Measurements from ENCODE around the gene CORIN. TPM values are rescaled to one million over a fixed set of nuclear protein-coding genes. Genes with fewer than 3 reads are reported as not detected.

Gene CORIN
- polyA plus RNA-seq, 2 of the 4 experiments (the other 2 are of a cell fraction), result 0.03 TPM; not detected in 1

DNA sequence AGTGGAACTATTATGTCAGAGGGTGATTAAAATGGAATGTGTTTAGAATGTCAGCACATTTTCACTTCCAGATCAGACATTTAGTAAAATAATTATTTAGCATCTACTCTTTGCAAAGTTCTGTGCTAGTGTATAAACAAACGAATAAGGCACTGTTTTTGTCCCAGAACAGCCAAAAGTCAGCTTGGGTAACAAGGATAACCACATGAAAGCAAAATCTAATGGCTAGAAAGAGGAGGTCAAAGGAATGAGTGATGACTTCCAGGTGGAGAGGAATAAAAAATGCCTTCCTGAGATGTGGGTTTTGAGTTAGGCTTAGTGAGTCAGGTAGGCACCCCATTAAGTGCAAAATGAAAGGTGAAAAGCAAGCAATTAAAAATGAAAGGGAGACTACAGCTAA lies 240.2 kb downstream of the CORIN start (continued):
- TF ChIP-seq BHLHE40 (IDR thresholded peaks at IDR 0.05; ENCODE audit: low read depth, low read length), result no peak

- ChIA-PET CTCF (interaction anchor here (0.6 kb wide), 1 partner anchor 948 kb away, joined by 4 read pairs; no protein-coding TSS in a partner anchor), POLR2A (no interaction called here)
- no peak overlapping the region for H3K4me2 ChIP-seq
- ATAC-seq (no peak), FAIRE-seq (no peak), DNase-seq (ENCODE audit: low read depth in 1 of 2, low spot score in 1 of 2) (no peak)
- TF ChIP-seq HES2 (IDR thresholded peaks at IDR 0.05), result no peak
- no peak for TF ChIP-seq TFCP2L1 (CRISPR knock-in tag; IDR thresholded peaks at IDR 0.05)
- no peak for TF ChIP-seq NFE2L2 (conservative IDR thresholded peaks at IDR 0.05; ENCODE audit: low read length)
- no peak for TF ChIP-seq CTCF (IDR thresholded peaks at IDR 0.05)
- no peak for TF ChIP-seq GATA3 (IDR thresholded peaks at IDR 0.05; ENCODE audit: borderline replicate concordance)
- TF ChIP-seq CEBPB (IDR thresholded peaks at IDR 0.05), result no peak
- TF ChIP-seq HOXB13 (CRISPR knock-in tag; IDR thresholded peaks at IDR 0.05; ENCODE audit: low read depth), result no peak
- TF ChIP-seq ZC3H11A (IDR thresholded peaks at IDR 0.05), result no peak
- WGBS (ENCODE audit: missing lambda C conversion rate), result 48% methylated on average over 1 of the region's 1 CpG
- H3K4me3 ChIP-seq, result no peak overlapping the region
- no peaks in the 10 kb centered on the region for H3K9me3 ChIP-seq
- no peak overlapping the region for H3K27ac ChIP-seq
- H3K4me1 ChIP-seq, result no peaks in the 10 kb centered on the region
Observed at GRCh38 chr4:47590325-47590724, 247.5 kb downstream of the CORIN start.

GRCh38 chr4:47579235-47579634 lies 258.6 kb downstream of the CORIN start:
- ATAC-seq, result no peak

GRCh38 chr4:47577779-47578553 lies 259.9 kb downstream of the CORIN start:
- H3K4me1 ChIP-seq, result no peaks in the 10 kb centered on the region
- 45% methylated on average over 7 of the region's 7 CpGs for WGBS (ENCODE audit: missing lambda C conversion rate)
- TF ChIP-seq CBX8 (IDR thresholded peaks at IDR 0.05), result no peak
- POLR2A ChIA-PET, result no interaction called here
- no peak overlapping the region for H3K4me3 ChIP-seq
- FAIRE-seq (no peak), DNase-seq (ENCODE audit: low read depth in 1 of 2, low spot score in 1 of 2) (no peak), ATAC-seq (no peak)
- no peaks in the 10 kb centered on the region for H3K9me3 ChIP-seq
- no peak overlapping the region for H3K27ac ChIP-seq
- CTCF ChIA-PET, result interaction anchor here (0.5 to 0.8 kb wide), 2 partner anchors 14 to 356 kb away, joined by 3 to 4 read pairs; no protein-coding TSS in a partner anchor
- H3K4me2 ChIP-seq, result no peak overlapping the region

More at GRCh38 chr4:47579235-47579634, 258.6 kb downstream of the CORIN start:
- FAIRE-seq, result no peak
- Histone ChIP-seq H3K27ac (no peak overlapping the region), H3K9me3 (no peaks in the 10 kb centered on the region), H3K4me3 (no peak overlapping the region), H3K4me2 (no peak overlapping the region), H3K4me1 (no peaks in the 10 kb centered on the region)
- CTCF ChIA-PET, result interaction anchor here (0.6 kb wide), 1 partner anchor 354 kb away, joined by 3 read pairs; no protein-coding TSS in a partner anchor
- TF ChIP-seq CHD4 (IDR thresholded peaks at IDR 0.05; ENCODE audit: borderline replicate concordance), result no peak
- TF ChIP-seq KDM5A (IDR thresholded peaks at IDR 0.05), result no peak
- no peak for TF ChIP-seq MAFK (IDR thresholded peaks at IDR 0.05; ENCODE audit: partially characterized antibody)
- TF ChIP-seq, protein P1, sequence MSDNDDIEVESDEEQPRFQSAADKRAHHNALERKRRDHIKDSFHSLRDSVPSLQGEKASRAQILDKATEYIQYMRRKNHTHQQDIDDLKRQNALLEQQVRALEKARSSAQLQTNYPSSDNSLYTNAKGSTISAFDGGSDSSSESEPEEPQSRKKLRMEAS (IDR thresholded peaks at IDR 0.05), result no peak
- no peak for TF ChIP-seq GATA3 (IDR thresholded peaks at IDR 0.05; ENCODE audit: borderline replicate concordance)
- no peak for TF ChIP-seq HDAC2 (IDR thresholded peaks at IDR 0.05)
- WGBS (ENCODE audit: missing lambda C conversion rate), result 31% methylated on average over 3 of the region's 3 CpGs
- DNase-seq (ENCODE audit: low read depth in 1 of 2, low spot score in 1 of 2), result no peak
- POLR2A ChIA-PET, result no interaction called here

GRCh38 chr4:47572981-47573380 lies 264.9 kb downstream of the CORIN start:
- ChIA-PET CTCF (interaction anchor here (1.2 to 1.9 kb wide), 2 partner anchors 8 to 9 kb away, joined by 3 to 5 read pairs; no protein-coding TSS in a partner anchor), POLR2A (no interaction called here)
- no peaks in the 10 kb centered on the region for H3K4me1 ChIP-seq
- ATAC-seq (no peak), DNase-seq (ENCODE audit: low read depth in 1 of 2, low spot score in 1 of 2) (no peak), FAIRE-seq (no peak)
- no peaks in the 10 kb centered on the region for H3K9me3 ChIP-seq
- no peak overlapping the region for H3K4me3 ChIP-seq
- no peak overlapping the region for H3K27ac ChIP-seq
- WGBS (ENCODE audit: missing lambda C conversion rate), result 87% methylated on average over 3 of the region's 3 CpGs
- no peak overlapping the region for H3K4me2 ChIP-seq
- TF ChIP-seq, protein P2, sequence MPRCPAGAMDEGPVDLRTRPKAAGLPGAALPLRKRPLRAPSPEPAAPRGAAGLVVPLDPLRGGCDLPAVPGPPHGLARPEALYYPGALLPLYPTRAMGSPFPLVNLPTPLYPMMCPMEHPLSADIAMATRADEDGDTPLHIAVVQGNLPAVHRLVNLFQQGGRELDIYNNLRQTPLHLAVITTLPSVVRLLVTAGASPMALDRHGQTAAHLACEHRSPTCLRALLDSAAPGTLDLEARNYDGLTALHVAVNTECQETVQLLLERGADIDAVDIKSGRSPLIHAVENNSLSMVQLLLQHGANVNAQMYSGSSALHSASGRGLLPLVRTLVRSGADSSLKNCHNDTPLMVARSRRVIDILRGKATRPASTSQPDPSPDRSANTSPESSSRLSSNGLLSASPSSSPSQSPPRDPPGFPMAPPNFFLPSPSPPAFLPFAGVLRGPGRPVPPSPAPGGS (IDR thresholded peaks at IDR 0.05), result no peak
- TF ChIP-seq NR3C1 (IDR thresholded peaks at IDR 0.05) (no peak), PHF8 (IDR thresholded peaks at IDR 0.05; ENCODE audit: borderline replicate concordance, low read depth) (no peak), HEYL (CRISPR knock-in tag; IDR thresholded peaks at IDR 0.05) (no peak), EHF (CRISPR knock-in tag; IDR thresholded peaks at IDR 0.05) (no peak), FOSL2 (IDR thresholded peaks at IDR 0.05) (no peak), FOSL2 (CRISPR knock-in tag; IDR thresholded peaks at IDR 0.05) (no peak), NPAS2 (CRISPR knock-in tag; IDR thresholded peaks at IDR 0.05; ENCODE audit: borderline replicate concordance) (no peak)
